ENCODE data around the gene ANXA4.

The ANXA4 gene

DNA sequence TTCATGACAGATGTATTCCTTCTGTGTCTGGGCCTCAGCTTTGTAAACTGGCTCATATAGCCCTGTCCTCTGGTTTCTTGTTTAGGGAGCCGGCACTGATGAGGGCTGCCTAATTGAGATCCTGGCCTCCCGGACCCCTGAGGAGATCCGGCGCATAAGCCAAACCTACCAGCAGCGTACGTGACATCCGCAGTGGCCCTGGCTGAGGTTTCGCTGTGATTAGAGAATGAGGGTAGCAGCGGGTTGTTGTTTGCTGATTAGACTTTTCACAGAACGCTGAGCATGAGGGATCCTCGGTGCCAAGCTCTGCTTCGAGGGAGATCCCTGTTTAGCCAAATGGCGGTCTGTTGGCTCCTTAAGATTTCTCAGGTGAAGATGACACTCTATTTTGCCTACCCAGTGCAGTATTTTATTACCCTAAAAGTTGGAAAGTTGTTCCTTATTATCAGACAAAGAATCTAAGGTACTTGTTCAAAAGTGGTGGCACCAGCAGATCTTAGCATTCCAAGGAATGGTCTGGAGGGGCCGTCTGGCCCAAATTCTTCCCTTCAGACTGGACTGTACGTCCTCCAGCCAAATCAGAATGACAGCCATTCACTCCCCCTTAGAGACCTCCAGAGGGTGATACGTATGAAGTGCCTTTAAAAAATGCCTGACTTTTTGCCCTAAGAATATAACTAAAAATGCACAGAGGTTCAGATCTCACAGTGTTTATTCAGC is 66.0 kb downstream of the ANXA4 start:
- Histone ChIP-seq H3K27ac (ENCODE audit: low read depth, low read length, poor library complexity, severe bottlenecking) (no peak overlapping the region), H4K20me1 (ENCODE audit: insufficient read depth, low read length) (no peaks in the 10 kb centered on the region), H3K9ac (ENCODE audit: low read length) (no peak overlapping the region), H3K9me3 (ENCODE audit: low read length) (no peaks in the 10 kb centered on the region), H3K4me3 (ENCODE audit: low read depth, low read length, poor library complexity, severe bottlenecking) (no peak overlapping the region), H3F3A (ENCODE audit: insufficient read depth, low read length) (no peaks in the 10 kb centered on the region), H2AFZ (ENCODE audit: low read length) (no peak overlapping the region), H3K4me2 (ENCODE audit: low read length) (no peak overlapping the region), H3K4me1 (ENCODE audit: insufficient read depth, low read length, severe bottlenecking) (peaks cover 6% of the 10 kb centered on the region), H3K36me3 (ENCODE audit: insufficient read depth, low read length) (no peaks in the 10 kb centered on the region), H3K27me3 (ENCODE audit: insufficient read depth, low read length) (peaks cover 7% of the 10 kb centered on the region; the same call in 1 of the 2 replicates), H3K79me2 (ENCODE audit: insufficient read depth, low read length) (no peaks in the 10 kb centered on the region), H3K9me2 (ENCODE audit: low read depth, low read length) (no peaks in the 10 kb centered on the region)
- TF ChIP-seq, protein P1, sequence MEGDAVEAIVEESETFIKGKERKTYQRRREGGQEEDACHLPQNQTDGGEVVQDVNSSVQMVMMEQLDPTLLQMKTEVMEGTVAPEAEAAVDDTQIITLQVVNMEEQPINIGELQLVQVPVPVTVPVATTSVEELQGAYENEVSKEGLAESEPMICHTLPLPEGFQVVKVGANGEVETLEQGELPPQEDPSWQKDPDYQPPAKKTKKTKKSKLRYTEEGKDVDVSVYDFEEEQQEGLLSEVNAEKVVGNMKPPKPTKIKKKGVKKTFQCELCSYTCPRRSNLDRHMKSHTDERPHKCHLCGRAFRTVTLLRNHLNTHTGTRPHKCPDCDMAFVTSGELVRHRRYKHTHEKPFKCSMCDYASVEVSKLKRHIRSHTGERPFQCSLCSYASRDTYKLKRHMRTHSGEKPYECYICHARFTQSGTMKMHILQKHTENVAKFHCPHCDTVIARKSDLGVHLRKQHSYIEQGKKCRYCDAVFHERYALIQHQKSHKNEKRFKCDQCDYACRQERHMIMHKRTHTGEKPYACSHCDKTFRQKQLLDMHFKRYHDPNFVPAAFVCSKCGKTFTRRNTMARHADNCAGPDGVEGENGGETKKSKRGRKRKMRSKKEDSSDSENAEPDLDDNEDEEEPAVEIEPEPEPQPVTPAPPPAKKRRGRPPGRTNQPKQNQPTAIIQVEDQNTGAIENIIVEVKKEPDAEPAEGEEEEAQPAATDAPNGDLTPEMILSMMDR (IDR thresholded peaks at IDR 0.05; ENCODE audit: low read length), result no peak
- no peak for TF ChIP-seq EZH2 (IDR thresholded peaks at IDR 0.05; ENCODE audit: borderline replicate concordance, low read length)

DNA sequence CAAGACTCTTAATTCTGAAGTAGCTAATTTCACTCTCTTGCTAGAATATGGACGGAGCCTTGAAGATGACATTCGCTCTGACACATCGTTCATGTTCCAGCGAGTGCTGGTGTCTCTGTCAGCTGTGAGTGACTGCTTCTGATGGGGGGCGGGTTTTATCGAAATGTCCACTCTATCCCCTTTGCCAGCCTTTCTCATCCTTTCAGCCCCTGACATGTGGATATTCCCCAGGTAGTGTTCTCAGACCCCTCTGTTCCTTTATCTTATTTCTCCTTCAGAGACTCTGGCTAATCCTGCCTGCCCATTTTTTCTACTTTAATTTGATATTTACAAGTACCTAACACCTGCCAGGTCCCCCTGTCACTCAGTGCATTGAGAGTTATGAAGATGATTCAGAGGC is 68.6 kb downstream of the ANXA4 start:
- no peak overlapping the region for H3K9ac ChIP-seq (ENCODE audit: low read length)
- no peaks in the 10 kb centered on the region for H4K20me1 ChIP-seq (ENCODE audit: insufficient read depth, low read length)
- H3K27me3 ChIP-seq (ENCODE audit: insufficient read depth, low read length), result peaks cover 7% of the 10 kb centered on the region; the same call in 1 of the 2 replicates
- H3K4me1 ChIP-seq (ENCODE audit: insufficient read depth, low read length, severe bottlenecking), result no peaks in the 10 kb centered on the region
- no peaks in the 10 kb centered on the region for H3F3A ChIP-seq (ENCODE audit: insufficient read depth, low read length)
- TF ChIP-seq, protein P1 (IDR thresholded peaks at IDR 0.05; ENCODE audit: low read length), result no peak
- TF ChIP-seq EZH2 (IDR thresholded peaks at IDR 0.05; ENCODE audit: borderline replicate concordance, low read length), result no peak
- H3K4me2 ChIP-seq (ENCODE audit: low read length), result no peak overlapping the region
- H3K9me2 ChIP-seq (ENCODE audit: low read depth, low read length), result no peaks in the 10 kb centered on the region
- H3K9me3 ChIP-seq (ENCODE audit: low read length), result no peaks in the 10 kb centered on the region
- no peaks in the 10 kb centered on the region for H3K36me3 ChIP-seq (ENCODE audit: insufficient read depth, low read length)
- no peak overlapping the region for H2AFZ ChIP-seq (ENCODE audit: low read length)
- H3K4me3 ChIP-seq (ENCODE audit: low read depth, low read length, poor library complexity, severe bottlenecking), result no peak overlapping the region
- no peaks in the 10 kb centered on the region for H3K79me2 ChIP-seq (ENCODE audit: insufficient read depth, low read length)
- no peak overlapping the region for H3K27ac ChIP-seq (ENCODE audit: low read depth, low read length, poor library complexity, severe bottlenecking)

DNA sequence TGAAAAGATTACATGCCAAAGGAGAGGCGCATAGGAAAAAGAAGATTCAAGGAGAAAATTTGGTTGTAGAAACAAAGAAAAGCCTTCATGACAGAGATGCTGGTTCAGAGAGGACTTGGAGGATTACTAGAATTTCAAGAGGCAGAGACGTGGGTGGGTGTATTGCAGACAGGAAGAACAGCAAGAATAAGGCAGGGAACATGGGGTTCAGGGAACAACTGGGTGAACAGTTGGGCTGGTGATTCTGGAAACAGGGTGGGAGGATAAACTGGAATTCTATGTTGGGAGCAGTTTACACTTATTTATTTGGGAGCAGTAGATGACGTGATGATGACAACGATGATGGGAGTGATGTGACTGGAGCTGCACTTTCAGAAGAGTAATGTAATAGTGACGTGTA is 69.1 kb downstream of the ANXA4 start:
- H3F3A ChIP-seq (ENCODE audit: insufficient read depth, low read length), result no peaks in the 10 kb centered on the region
- peaks cover 7% of the 10 kb centered on the region; the same call in 1 of the 2 replicates for H3K27me3 ChIP-seq (ENCODE audit: insufficient read depth, low read length)
- no peak overlapping the region for H3K27ac ChIP-seq (ENCODE audit: low read depth, low read length, poor library complexity, severe bottlenecking)
- H3K4me1 ChIP-seq (ENCODE audit: insufficient read depth, low read length, severe bottlenecking), result no peaks in the 10 kb centered on the region
- no peak overlapping the region for H3K4me3 ChIP-seq (ENCODE audit: low read depth, low read length, poor library complexity, severe bottlenecking)
- no peaks in the 10 kb centered on the region for H3K9me3 ChIP-seq (ENCODE audit: low read length)
- no peak overlapping the region for H3K9ac ChIP-seq (ENCODE audit: low read length)
- H3K36me3 ChIP-seq (ENCODE audit: insufficient read depth, low read length), result no peaks in the 10 kb centered on the region
- TF ChIP-seq, protein P1 (IDR thresholded peaks at IDR 0.05; ENCODE audit: low read length), result no peak
- no peak for TF ChIP-seq EZH2 (IDR thresholded peaks at IDR 0.05; ENCODE audit: borderline replicate concordance, low read length)
- H4K20me1 ChIP-seq (ENCODE audit: insufficient read depth, low read length), result no peaks in the 10 kb centered on the region
- H2AFZ ChIP-seq (ENCODE audit: low read length), result no peak overlapping the region
- no peaks in the 10 kb centered on the region for H3K79me2 ChIP-seq (ENCODE audit: insufficient read depth, low read length)
- H3K4me2 ChIP-seq (ENCODE audit: low read length), result no peak overlapping the region
- H3K9me2 ChIP-seq (ENCODE audit: low read depth, low read length), result no peaks in the 10 kb centered on the region

All from OCI-LY1 (cell line).